Sigmoid colon (tissue), 7 donors: ENCODE results near the gene NCLN. TPM values are rescaled to one million over a fixed set of nuclear protein-coding genes. Genes with fewer than 3 reads are reported as not detected.

Experiments used
- DNase-seq: peaks from one replicate; pipeline ENCODE4 v3.0.0-alpha.2; 2019
- H3K27ac ChIP-seq, 4 donors: fragments of 200-600 bp; sonication (generic); one replicate each; pipeline ENCODE4 v1.5.1; 2016 to 2019; ENCODE audit warnings: mild to moderate bottlenecking in 1 of 4
- H3K27me3 ChIP-seq, 3 donors: fragments of 200-600 bp; sonication (generic); one replicate each; pipeline ENCODE4 v1.5.1; 2019; ENCODE audit warnings: mild to moderate bottlenecking in 1 of 3
- H3K36me3 ChIP-seq, 4 donors: fragments of 200-600 bp; sonication (generic); one replicate each; pipeline ENCODE4 v1.5.1; 2016 to 2019
- H3K4me1 ChIP-seq, 4 donors: fragments of 200-600 bp; sonication (generic); one replicate each; pipeline ENCODE4 v1.5.1; 2017 to 2019
- H3K4me3 ChIP-seq, 4 donors: fragments of 200-600 bp; sonication (generic); one replicate each; pipeline ENCODE4 v1.5.1; 2017 to 2019; ENCODE audit warnings: mild to moderate bottlenecking in 2 of 4, moderate library complexity in 1 of 4
- H3K9me3 ChIP-seq, 4 donors: fragments of 200-600 bp in 3 of 4; sonication (generic) in 3 of 4; one replicate each; pipeline versions ENCODE4 v1.5.1 to v1.6.1; 2013 to 2019
- CTCF ChIP-seq, 4 experiments: fragments of 450-650 bp in 3 of 4; fragments of 200-600 bp in 1 of 4; IDR thresholded peaks; one replicate each; pipeline ENCODE4 v1.5.1; 2016 to 2019; ENCODE audit warnings: antibody characterized with exemption in 4 of 4, mild to moderate bottlenecking in 3 of 4, moderate library complexity in 2 of 4
- EP300 ChIP-seq, 4 donors: sonication (generic); formaldehyde crosslinking; IDR thresholded peaks; one replicate each; pipeline ENCODE4 v1.6.1; 2017; ENCODE audit warnings: antibody characterized with exemption in 4 of 4
- POLR2A ChIP-seq, 2 donors: fragments of 450-650 bp; IDR thresholded peaks; one replicate each; pipeline ENCODE4 v1.6.1; 2016; ENCODE audit warnings: antibody characterized with exemption in 2 of 2, mild to moderate bottlenecking in 2 of 2, moderate library complexity in 2 of 2
- POLR2AphosphoS5 ChIP-seq, 4 donors: sonication (generic); formaldehyde crosslinking; IDR thresholded peaks; one replicate each; pipeline ENCODE4 v1.6.1; 2017; ENCODE audit warnings: antibody characterized with exemption in 4 of 4
- WGBS, 2 donors: extraction: QIAGEN DNeasy Blood & Tissue Kit; methylation state at CpG; one replicate each; pipeline ENCODE4 v1.1.7; 2013; 5-methylcytosine and 5-hydroxymethylcytosine counted together
- intact Hi-C: fragments of 100-400 bp; cut with DNase I; formaldehyde crosslinking; loops from one replicate; pipeline ENCODE4 v1.15.1; 2023
- polyA plus RNA-seq, 3 donors: library from polyadenylated mRNA; stranded (reverse); fragments of 200-250 nt; gene quantifications; one replicate each; pipeline ENCODE4 v1.2.3, GENCODE V29; 2013
- total RNA-seq, 4 donors: library from RNA; depleted of rRNA; stranded (reverse); fragments of >200 nt; gene quantifications; one replicate each; pipeline ENCODE4 v1.1.0, GENCODE V29; 2016
- donor health status: healthy with polysubstance abuse.
- donor health status: Bipolar disorder and iron deficiency.
- donor health status: healthy.

NCLN gene
- total and polyA plus RNA-seq, 7 donors = 12.2 to 94.7 (median 16.1) TPM

DNA sequence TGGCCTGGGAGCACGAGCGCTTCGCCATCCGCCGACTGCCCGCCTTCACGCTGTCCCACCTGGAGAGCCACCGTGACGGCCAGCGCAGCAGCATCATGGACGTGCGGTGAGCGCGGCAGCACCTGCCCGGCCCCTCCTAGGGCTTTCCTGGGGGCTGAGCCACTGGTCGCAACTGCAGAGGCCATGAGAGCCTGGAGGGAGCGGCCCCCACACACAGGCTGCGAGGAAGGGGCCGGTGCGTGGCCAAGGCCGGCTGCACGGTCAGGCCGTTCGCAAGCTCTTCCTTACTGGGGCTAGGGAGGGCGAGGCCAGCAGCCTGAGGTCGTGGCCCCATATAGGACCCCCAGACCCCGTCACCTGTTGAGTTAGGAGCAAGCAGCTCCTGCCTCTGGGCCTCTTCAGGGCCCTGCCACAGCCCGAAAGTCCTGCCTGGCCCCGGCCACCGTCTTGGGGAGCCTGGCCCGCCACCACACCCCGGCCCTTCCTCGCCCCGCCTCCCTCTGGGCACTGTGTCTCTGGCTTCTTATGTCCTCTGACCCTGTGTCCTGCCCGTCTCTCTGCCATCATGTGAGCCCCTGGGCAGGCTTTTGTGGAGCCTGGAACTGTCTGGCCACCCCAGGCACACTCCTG lies 19.0 kb downstream of the NCLN start:
- 93 to 95% methylated on average over 35 of the region's 35 CpGs for WGBS, 2 donors
- Histone ChIP-seq H3K4me1 (no peaks in the 10 kb centered on the region), H3K36me3 (peaks cover 0 to 54% (median 27%) of the 10 kb centered on the region in 4 donors), H3K9me3 (no peaks in the 10 kb centered on the region), H3K27ac (no peak overlapping the region), H3K27me3 (no peaks in the 10 kb centered on the region), H3K4me3 (no peak overlapping the region)
- TF ChIP-seq POLR2A (IDR thresholded peaks at IDR 0.05) (no peak), EP300 (IDR thresholded peaks at IDR 0.05) (no peak), POLR2AphosphoS5 (IDR thresholded peaks at IDR 0.05) (no peak), CTCF (IDR thresholded peaks at IDR 0.05) (no peak)
- DNase-seq = no peak
- intact Hi-C loops = no loop called here

GRCh38 chr19:3206216-3206953 lies 20.7 kb downstream of the NCLN start:
- Histone ChIP-seq H3K27me3 (no peaks in the 10 kb centered on the region), H3K4me3 (no peak overlapping the region), H3K36me3 (peaks cover 0 to 48% (median 27%) of the 10 kb centered on the region in 4 donors), H3K27ac (no peak overlapping the region), H3K9me3 (no peaks in the 10 kb centered on the region), H3K4me1 (no peaks in the 10 kb centered on the region)
- TF ChIP-seq EP300 (IDR thresholded peaks at IDR 0.05) (no peak), POLR2AphosphoS5 (IDR thresholded peaks at IDR 0.05) (no peak), CTCF (IDR thresholded peaks at IDR 0.05) (no peak), POLR2A (IDR thresholded peaks at IDR 0.05) (no peak)
- no peak for DNase-seq
- intact Hi-C loops = no loop called here
- 95% methylated on average over 28 of the region's 28 CpGs for WGBS, 2 donors

- Histone ChIP-seq H3K27me3 (no peaks in the 10 kb centered on the region), H3K27ac (no peak overlapping the region), H3K36me3 (peaks cover 0 to 48% (median 26%) of the 10 kb centered on the region in 4 donors), H3K4me1 (no peaks in the 10 kb centered on the region), H3K4me3 (no peak overlapping the region), H3K9me3 (no peaks in the 10 kb centered on the region)
- TF ChIP-seq EP300 (IDR thresholded peaks at IDR 0.05) (no peak), POLR2A (IDR thresholded peaks at IDR 0.05) (no peak), CTCF (IDR thresholded peaks at IDR 0.05) (no peak)
- intact Hi-C loops = no loop called here
- WGBS, 2 donors = 88 to 93% methylated on average over 43 of the region's 43 CpGs
- DNase-seq = no peak
Observed at GRCh38 chr19:3207461-3208242, 21.9 kb downstream of the NCLN start.

GRCh38 chr19:3208317-3209207 lies 22.8 kb downstream of the NCLN start:
- intact Hi-C loops = no loop called here
- no peak for DNase-seq
- Histone ChIP-seq H3K27me3 (no peaks in the 10 kb centered on the region), H3K36me3 (peaks cover 0 to 46% (median 25%) of the 10 kb centered on the region in 4 donors), H3K4me3 (no peak overlapping the region), H3K9me3 (no peaks in the 10 kb centered on the region), H3K27ac (no peak overlapping the region), H3K4me1 (no peaks in the 10 kb centered on the region)
- no peak for TF ChIP-seq CTCF (IDR thresholded peaks at IDR 0.05)
- no peak for TF ChIP-seq POLR2AphosphoS5 (IDR thresholded peaks at IDR 0.05)
- TF ChIP-seq EP300 (IDR thresholded peaks at IDR 0.05) = no peak
- TF ChIP-seq POLR2A (IDR thresholded peaks at IDR 0.05) = no peak
- WGBS, 2 donors = 88 to 92% methylated on average over 33 of the region's 33 CpGs
